ENCODE data around the gene EPB41.

- no peak for TF ChIP-seq CTCF (tag by site-specific recombination; IDR thresholded peaks at IDR 0.05)
- TF ChIP-seq TCF7L2 (IDR thresholded peaks at IDR 0.05; ENCODE audit: borderline replicate concordance, low read depth, low read length) = no peak
These were observed 198.5 kb downstream of the EPB41 start for GRCh38 chr1:29112705-29113412.
